Heart left ventricle (tissue), 16 donors: ENCODE measurements around the gene ARHGEF10L. TPM values are rescaled to one million over a fixed set of nuclear protein-coding genes. Genes with fewer than 3 reads are reported as not detected.

ENCODE experiments used
- ATAC-seq, 4 donors: fragments of 200-7000 bp; cut with Tn5 transposase; one replicate each; pipeline ENCODE4 v1.9.1; 2020 to 2022; ENCODE audit warnings: moderate library complexity in 4 of 4, mild to moderate bottlenecking in 3 of 4, moderate number of reproducible peaks in 1 of 4
- DNase-seq, 5 donors: peaks; one replicate each; pipeline ENCODE4 v3.0.0-alpha.2; 2020
- H3K27ac ChIP-seq, 12 donors: fragments of 200-600 bp; sonication (generic) in 4 of 12; one replicate each; pipeline versions ENCODE4 v1.5.0 to v1.8.0; 2016 to 2022; ENCODE audit warnings: mild to moderate bottlenecking in 2 of 12
- H3K27me3 ChIP-seq, 9 donors: fragments of 200-600 bp; sonication (generic) in 2 of 9; one replicate each; pipeline versions ENCODE4 v1.5.1 to v1.8.0; 2016 to 2022; ENCODE audit warnings: mild to moderate bottlenecking in 3 of 9
- H3K36me3 ChIP-seq, 9 donors: fragments of 200-600 bp; sonication (generic) in 2 of 9; one replicate each; pipeline versions ENCODE4 v1.5.0 to v1.8.0; 2018 to 2022; ENCODE audit warnings: mild to moderate bottlenecking in 2 of 9
- H3K4me1 ChIP-seq, 12 donors: fragments of 200-600 bp; sonication (generic) in 4 of 12; one replicate each; pipeline versions ENCODE4 v1.5.0 to v1.8.0; 2016 to 2022; ENCODE audit warnings: mild to moderate bottlenecking in 3 of 12
- H3K4me3 ChIP-seq, 12 donors: fragments of 200-600 bp; sonication (generic) in 4 of 12; one replicate each; pipeline versions ENCODE4 v1.5.0 to v1.8.0; 2017 to 2022; ENCODE audit warnings: mild to moderate bottlenecking in 9 of 12, moderate library complexity in 4 of 12
- H3K9me3 ChIP-seq, 12 donors: fragments of 200-600 bp; sonication (generic) in 4 of 12; one replicate each; pipeline versions ENCODE4 v1.5.0 to v1.8.0; 2016 to 2022; ENCODE audit warnings: mild to moderate bottlenecking in 1 of 12
- POLR2A ChIP-seq, 2 donors: fragments of 450-650 bp; IDR thresholded peaks; one replicate each; pipeline ENCODE4 v1.6.1; 2017; ENCODE audit warnings: antibody characterized with exemption in 2 of 2, mild to moderate bottlenecking in 2 of 2, moderate library complexity in 2 of 2
- WGBS, 4 donors: extraction: QIAGEN DNeasy Blood & Tissue Kit in 2 of 4; methylation state at CpG; one replicate each; pipeline versions ENCODE4 v1.1.5 to v1.1.7; 2013 to 2018; 5-methylcytosine and 5-hydroxymethylcytosine counted together
- intact Hi-C, 10 donors: fragments of 100-400 bp; cut with DNase I; formaldehyde crosslinking; loops; one replicate each; pipeline versions ENCODE4 v1.11.1 to v1.14.2; 2022
- polyA plus RNA-seq, 2 donors: library from polyadenylated mRNA; stranded (reverse); fragments of 200-250 nt; gene quantifications; one replicate each; pipeline ENCODE4 v1.2.3, GENCODE V29; 2013
- total RNA-seq, 9 donors: library from RNA; depleted of rRNA in 2 of 9; stranded (reverse); fragments of >200 nt in 2 of 9; fragmentation: NEBNext Ultra II Directional in 3 of 9; extraction: Animal tissue kit (Norgen Biotek cat#: 25700) in 3 of 9; gene quantifications; one replicate each; pipeline versions ENCODE4 v1.1.0 to v1.2.4, GENCODE V29; 2016 to 2023
- TF ChIP-seq, protein P1 (sequence below), 12 donors: fragments of 200-600 bp; sonication (generic) in 4 of 12; IDR thresholded peaks; one replicate each; pipeline versions ENCODE4 v1.5.0 to v1.8.0; 2018 to 2022; ENCODE audit warnings: antibody characterized with exemption in 12 of 12, mild to moderate bottlenecking in 5 of 12
- donor health status: ischemic (EF 13 %, LVEDD 7.1; RV severe dilation, severe dysfunction).
- donor health status: healthy with polysubstance abuse.
- donor health status: DM: no; HTN: yes; CAD: no.
- donor health status: DM: no; HTN: no; CAD: no.
- donor health status: ischemic (EF 25% LVEDD 6.9; RV normal size, moderate dysfunction).
- donor health status: ischemic (EF 25% LVEDD 5.7; RV mildly dilated, moderate dysfunction).
- donor health status: healthy.
- donor health status: DM: yes; HTN: yes; CAD: no.
- donor health status: ischemic (EF 35%, LVEDD 5.7; RV mildly dilated, moderate dysfunction).
- donor health status: nonischemic (EF 11% LVEDD 7.7; RV severe dilation, severe dysfunction).
- donor health status: DM: yes; HTN: yes; CAD: no.
- donor health status: PGD.
- donor health status: ischemic (EF 29% LVEDD 5.4; RV normal size, mild dysfunction).
- donor health status: nonischemic (EF 23%, LVEDD 6.1; RV moderate dilation, normal function).

ARHGEF10L gene
- total and polyA plus RNA-seq, 11 donors: 44.6 to 72.8 (median 57.9) TPM

GRCh38 chr1:17535300-17535936, 4.1 kb upstream of the ARHGEF10L start:
- peaks cover 0 to 38% (median 15%) of the 10 kb centered on the region in 12 donors for H3K4me1 ChIP-seq
- intact Hi-C loops: no loop called here
- ATAC-seq: no peak

GRCh38 chr1:17538010-17538409, 1.5 kb upstream of the ARHGEF10L start:
- TF ChIP-seq, protein P1, sequence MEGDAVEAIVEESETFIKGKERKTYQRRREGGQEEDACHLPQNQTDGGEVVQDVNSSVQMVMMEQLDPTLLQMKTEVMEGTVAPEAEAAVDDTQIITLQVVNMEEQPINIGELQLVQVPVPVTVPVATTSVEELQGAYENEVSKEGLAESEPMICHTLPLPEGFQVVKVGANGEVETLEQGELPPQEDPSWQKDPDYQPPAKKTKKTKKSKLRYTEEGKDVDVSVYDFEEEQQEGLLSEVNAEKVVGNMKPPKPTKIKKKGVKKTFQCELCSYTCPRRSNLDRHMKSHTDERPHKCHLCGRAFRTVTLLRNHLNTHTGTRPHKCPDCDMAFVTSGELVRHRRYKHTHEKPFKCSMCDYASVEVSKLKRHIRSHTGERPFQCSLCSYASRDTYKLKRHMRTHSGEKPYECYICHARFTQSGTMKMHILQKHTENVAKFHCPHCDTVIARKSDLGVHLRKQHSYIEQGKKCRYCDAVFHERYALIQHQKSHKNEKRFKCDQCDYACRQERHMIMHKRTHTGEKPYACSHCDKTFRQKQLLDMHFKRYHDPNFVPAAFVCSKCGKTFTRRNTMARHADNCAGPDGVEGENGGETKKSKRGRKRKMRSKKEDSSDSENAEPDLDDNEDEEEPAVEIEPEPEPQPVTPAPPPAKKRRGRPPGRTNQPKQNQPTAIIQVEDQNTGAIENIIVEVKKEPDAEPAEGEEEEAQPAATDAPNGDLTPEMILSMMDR (IDR thresholded peaks at IDR 0.05): no peak
- TF ChIP-seq POLR2A (IDR thresholded peaks at IDR 0.05): no peak
- ATAC-seq (no peak), DNase-seq (no peak)
- Histone ChIP-seq H3K27me3 (peaks cover 0 to 22% (median 0%) of the 10 kb centered on the region in 9 donors), H3K9me3 (no peaks in the 10 kb centered on the region), H3K27ac (peak overlapping the region in 8 of 12 donors; percentile 18 to 90 (median 78)), H3K36me3 (no peaks in the 10 kb centered on the region), H3K4me3 (no peak overlapping the region), H3K4me1 (peaks cover 0 to 32% (median 10%) of the 10 kb centered on the region in 12 donors)
- intact Hi-C loops: no loop called here
- 67 to 75% (median 68%) methylated on average over 7 of the region's 7 CpGs for WGBS, 4 donors

More at GRCh38 chr1:17535300-17535936, 4.1 kb upstream of the ARHGEF10L start:
- H3K9me3 ChIP-seq: no peaks in the 10 kb centered on the region
- 89 to 94% (median 93%) methylated on average over 5 to 8 of the region's 8 CpGs for WGBS, 4 donors
- no peak for DNase-seq
- H3K27me3 ChIP-seq: peaks cover 0 to 13% (median 0%) of the 10 kb centered on the region in 9 donors
- TF ChIP-seq POLR2A (IDR thresholded peaks at IDR 0.05): no peak
- TF ChIP-seq, protein P1 (IDR thresholded peaks at IDR 0.05): no peak
- H3K4me3 ChIP-seq: no peak overlapping the region
- H3K36me3 ChIP-seq: no peaks in the 10 kb centered on the region
- H3K27ac ChIP-seq: no peak overlapping the region

DNA sequence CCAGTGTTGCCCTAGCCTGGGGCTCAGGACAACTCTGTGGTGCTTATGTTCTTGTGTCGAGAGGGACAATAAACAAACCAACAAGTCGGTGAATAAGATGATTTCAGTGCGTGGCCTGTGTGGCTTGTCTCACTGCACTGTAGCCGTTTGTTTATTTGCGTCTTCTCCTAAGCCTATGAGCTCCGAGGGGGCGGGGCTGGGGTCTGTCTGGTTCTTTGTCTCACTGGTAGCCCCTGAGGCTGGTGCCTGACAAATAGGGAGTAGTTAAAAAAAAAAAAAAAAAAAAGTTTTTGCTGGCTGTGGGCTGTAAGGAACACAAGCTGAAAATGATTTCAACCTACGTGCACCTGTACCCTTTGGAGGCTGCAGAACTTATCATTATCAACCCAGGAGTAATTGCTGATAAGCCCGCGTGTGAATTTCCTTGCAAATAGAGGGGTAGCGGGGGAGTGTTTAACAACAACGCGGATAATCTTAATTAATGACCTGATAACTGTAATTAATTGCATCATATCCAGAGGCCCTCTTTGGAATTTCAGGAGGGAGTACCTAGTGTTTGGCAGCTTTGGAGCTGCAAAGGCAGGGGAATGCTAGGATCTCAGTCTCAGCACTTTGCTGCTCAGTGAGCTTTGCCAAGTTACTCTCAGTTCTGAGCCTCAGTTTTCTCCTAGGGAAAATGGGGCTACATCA, 925 bp upstream of the ARHGEF10L start:
- Histone ChIP-seq H3K9me3 (no peaks in the 10 kb centered on the region), H3K27ac (peak overlapping the region in 9 of 12 donors; percentile 53 to 90 (median 82)), H3K36me3 (no peaks in the 10 kb centered on the region), H3K4me1 (peaks cover 0 to 31% (median 10%) of the 10 kb centered on the region in 12 donors), H3K4me3 (no peak overlapping the region), H3K27me3 (peaks cover 0 to 22% (median 0%) of the 10 kb centered on the region in 9 donors)
- DNase-seq: peak in 1 of 5 donors; percentile 48
- peak in 2 of 4 donors; percentile 17 to 31 for ATAC-seq
- 28 to 41% (median 31%) methylated on average over 13 of the region's 13 CpGs for WGBS, 4 donors
- intact Hi-C loops: no loop called here
- TF ChIP-seq, protein P1 (IDR thresholded peaks at IDR 0.05): no peak
- no peak for TF ChIP-seq POLR2A (IDR thresholded peaks at IDR 0.05)

- H3K27me3 ChIP-seq: peaks cover 0 to 22% (median 0%) of the 10 kb centered on the region in 9 donors
- H3K4me1 ChIP-seq: peaks cover 0 to 31% (median 10%) of the 10 kb centered on the region in 12 donors
- 17 to 51% (median 23%) methylated on average over 4 to 20 of the region's 20 CpGs for WGBS, 4 donors
- TF ChIP-seq, protein P1 (IDR thresholded peaks at IDR 0.05): no peak
- TF ChIP-seq POLR2A (IDR thresholded peaks at IDR 0.05): no peak
- ATAC-seq (no peak), DNase-seq (no peak)
- no peaks in the 10 kb centered on the region for H3K36me3 ChIP-seq
- H3K9me3 ChIP-seq: no peaks in the 10 kb centered on the region
- peak overlapping the region in 11 of 12 donors; percentile 21 to 75 (median 49) for H3K4me3 ChIP-seq
- intact Hi-C loops: no loop called here
- peak overlapping the region in 11 of 12 donors; percentile 46 to 90 (median 80) for H3K27ac ChIP-seq
Observed at GRCh38 chr1:17539118-17539476, 401 bp upstream of the ARHGEF10L start.
